Measurements from ENCODE around the gene MUC6. TPM values are rescaled to one million over a fixed set of nuclear protein-coding genes. Genes with fewer than 3 reads are reported as not detected.

Gene MUC6
- total RNA-seq, 1 donor from 2014 or later, result not detected

DNA sequence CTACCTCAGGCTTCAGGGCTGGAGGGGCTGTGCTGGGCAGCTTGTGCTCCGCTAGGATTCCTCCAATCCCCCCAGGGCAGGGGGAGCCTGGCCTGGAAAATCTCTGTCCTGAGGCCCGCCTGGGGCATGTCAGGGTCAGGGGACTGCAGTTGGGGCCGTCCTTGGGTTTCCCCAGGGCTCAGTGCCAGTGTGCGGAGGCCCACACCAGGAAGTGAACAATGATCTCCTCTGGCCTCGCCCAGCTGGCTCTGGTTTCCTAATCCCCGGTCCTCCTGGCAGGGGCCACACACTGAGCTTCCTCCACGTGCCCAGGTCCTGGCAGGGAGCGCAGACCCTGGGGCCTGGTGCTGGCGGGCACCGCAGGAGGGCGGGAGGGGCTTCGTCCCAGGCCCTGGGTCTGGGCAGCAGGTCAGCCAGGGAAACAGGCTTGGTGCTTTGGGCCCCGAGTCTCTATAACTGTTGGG, 36.8 kb upstream of the MUC6 start:
- no peak for TF ChIP-seq CTCF (IDR thresholded peaks at IDR 0.05)
- Histone ChIP-seq H3K27ac (no peak overlapping the region), H3K4me1 (peaks cover 17% of the 10 kb centered on the region), H3K27me3 (no peaks in the 10 kb centered on the region), H3K9me3 (no peaks in the 10 kb centered on the region), H3K4me3 (no peak overlapping the region), H3K36me3 (no peaks in the 10 kb centered on the region)
- DNase-seq, result peak; percentile 85
- ATAC-seq, result peak; percentile 76
- intact Hi-C loops (cut with DNase I), result no loop called here

DNA sequence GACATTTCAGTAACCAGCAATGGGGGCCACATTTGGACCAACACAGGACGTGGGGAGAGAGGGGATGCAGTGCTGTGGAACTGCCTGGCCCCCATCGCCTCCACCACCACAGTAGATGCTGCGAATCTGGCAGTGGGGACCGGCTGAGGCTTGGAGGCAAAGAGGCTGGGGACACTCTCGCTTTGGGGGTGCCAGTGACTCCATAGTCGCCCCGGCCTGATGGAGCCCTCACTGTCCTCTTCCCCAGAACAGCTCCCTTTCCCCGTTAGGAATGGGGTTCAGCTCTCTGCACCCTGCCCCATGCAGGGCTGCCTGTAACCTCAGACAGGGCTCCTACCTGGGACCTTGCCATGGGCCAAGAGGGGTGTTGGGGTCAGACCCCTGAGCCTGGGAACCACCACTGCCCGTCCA, 36.3 kb upstream of the MUC6 start:
- peak; percentile 51 for DNase-seq
- Histone ChIP-seq H3K9me3 (no peaks in the 10 kb centered on the region), H3K27me3 (no peaks in the 10 kb centered on the region), H3K4me1 (peaks cover 17% of the 10 kb centered on the region), H3K36me3 (no peaks in the 10 kb centered on the region), H3K27ac (no peak overlapping the region), H3K4me3 (no peak overlapping the region)
- intact Hi-C loops (cut with DNase I), result no loop called here
- TF ChIP-seq CTCF (IDR thresholded peaks at IDR 0.05), result no peak
- no peak for ATAC-seq

- Histone ChIP-seq H3K27ac (no peak overlapping the region), H3K9me3 (no peaks in the 10 kb centered on the region), H3K36me3 (no peaks in the 10 kb centered on the region), H3K27me3 (no peaks in the 10 kb centered on the region), H3K4me1 (peaks cover 17% of the 10 kb centered on the region), H3K4me3 (no peak overlapping the region)
- ATAC-seq, result no peak
- peak; percentile 56 for DNase-seq
- intact Hi-C loops (cut with DNase I), result no loop called here
- no peak for TF ChIP-seq CTCF (IDR thresholded peaks at IDR 0.05)
Observed at GRCh38 chr11:1072116-1072820, 35.8 kb upstream of the MUC6 start.

DNA sequence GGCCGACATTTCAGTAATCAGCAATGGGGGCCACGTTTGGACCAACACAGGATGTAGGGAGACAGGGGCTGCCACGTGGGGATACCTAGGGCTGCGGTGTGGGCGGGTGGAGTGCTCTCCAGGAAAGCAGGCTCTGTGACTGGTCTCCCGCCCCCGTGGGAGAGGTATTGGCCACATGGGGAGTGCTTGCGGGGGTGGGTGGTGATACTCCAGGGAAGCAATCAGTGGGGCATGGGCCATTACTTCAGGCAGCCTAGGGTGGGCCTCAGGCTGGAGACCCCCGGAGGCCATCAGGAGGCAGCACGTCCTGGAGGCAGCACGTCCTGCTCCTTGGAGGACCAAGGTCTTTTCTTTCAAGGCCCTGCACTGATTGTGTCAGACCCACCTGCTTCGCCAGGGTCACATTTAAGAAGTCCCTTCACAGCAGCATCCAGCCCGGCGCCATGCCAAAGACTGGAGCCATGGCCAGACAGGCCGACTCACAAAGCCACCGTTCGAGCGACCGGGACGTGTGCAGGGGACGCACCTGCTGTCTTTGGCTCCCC, 35.1 kb upstream of the MUC6 start:
- DNase-seq, result peak; percentile 39
- Histone ChIP-seq H3K4me1 (peaks cover 17% of the 10 kb centered on the region), H3K27ac (no peak overlapping the region), H3K27me3 (no peaks in the 10 kb centered on the region), H3K36me3 (no peaks in the 10 kb centered on the region), H3K9me3 (no peaks in the 10 kb centered on the region), H3K4me3 (no peak overlapping the region)
- TF ChIP-seq CTCF (IDR thresholded peaks at IDR 0.05), result no peak
- no peak for ATAC-seq
- intact Hi-C loops (cut with DNase I), result no loop called here

- Histone ChIP-seq H3K27ac (no peak overlapping the region), H3K4me3 (no peak overlapping the region), H3K27me3 (no peaks in the 10 kb centered on the region), H3K9me3 (no peaks in the 10 kb centered on the region), H3K36me3 (no peaks in the 10 kb centered on the region), H3K4me1 (peaks cover 17% of the 10 kb centered on the region)
- DNase-seq (peak; percentile 40), ATAC-seq (no peak)
- intact Hi-C loops (cut with DNase I), result no loop called here
- no peak for TF ChIP-seq CTCF (IDR thresholded peaks at IDR 0.05)
Observed at GRCh38 chr11:1070594-1071462, 34.3 kb upstream of the MUC6 start.
